ENCODE data around the gene SLC2A9. TPM values are rescaled to one million over a fixed set of nuclear protein-coding genes. Genes with fewer than 3 reads are reported as not detected.
"Not testable (repeated sequence)": the region's sequence is repeated elsewhere in the genome, so short reads cannot be mapped to it uniquely, and the experiment has no call there.

The SLC2A9 gene
- total RNA-seq, 2 experiments from 2014 or later: not detected

DNA sequence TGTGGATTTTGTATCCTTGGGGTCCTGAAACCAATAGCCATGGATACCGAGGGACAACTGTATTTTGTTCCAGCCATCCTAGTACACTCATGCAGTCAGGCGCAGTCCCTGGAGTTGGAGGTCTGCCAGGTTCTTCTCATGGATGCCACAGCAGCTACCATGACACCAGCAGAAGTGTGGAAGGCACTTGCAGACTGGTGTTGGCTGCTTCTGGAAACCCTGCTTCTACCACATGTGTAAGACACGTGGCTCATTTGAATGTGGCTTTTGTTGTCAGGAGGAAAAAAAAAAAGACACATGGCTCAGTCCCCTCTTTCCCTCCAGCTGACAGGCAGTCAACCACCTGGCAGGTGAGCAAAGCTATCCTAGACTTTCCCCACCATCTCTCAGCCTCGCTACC is 220.4 kb downstream of the SLC2A9 start:
- H3K27ac ChIP-seq (ENCODE audit: low read depth, low read length, poor library complexity, severe bottlenecking): no peak overlapping the region
- no peaks in the 10 kb centered on the region for H3K36me3 ChIP-seq (ENCODE audit: insufficient read depth, low read length)
- no peak for TF ChIP-seq CTCF (conservative IDR thresholded peaks at IDR 0.05; ENCODE audit: low read length)
- TF ChIP-seq EZH2phosphoT487 (IDR thresholded peaks at IDR 0.05; ENCODE audit: borderline replicate concordance, low read depth, low read length): no peak
- H3K79me2 ChIP-seq (ENCODE audit: insufficient read depth, low read depth, low read length): no peaks in the 10 kb centered on the region
- ChIA-PET CTCF (ENCODE audit: unreplicated experiment) (no interaction called here), POLR2A (no interaction called here)
- H4K20me1 ChIP-seq (ENCODE audit: insufficient read depth, low read length): no peaks in the 10 kb centered on the region
- intact Hi-C loops (cut with micrococcal nuclease; ENCODE audit: unreplicated experiment): no loop called here
- no peak for DNase-seq (ENCODE audit: low spot score)
- no peak overlapping the region for H3K4me3 ChIP-seq (ENCODE audit: low read depth, low read length, poor library complexity, severe bottlenecking)
- H3K9me3 ChIP-seq (ENCODE audit: low read length): no peaks in the 10 kb centered on the region
- no peaks in the 10 kb centered on the region for H3K4me1 ChIP-seq (ENCODE audit: insufficient read depth, low read length, poor library complexity, severe bottlenecking)
- no peak overlapping the region for H3K4me2 ChIP-seq (ENCODE audit: low read length)
- BruUV-seq (replicated peaks): no TSS peak
- no peaks in the 10 kb centered on the region for H3K9me2 ChIP-seq (ENCODE audit: insufficient read depth, low read length)
- no peak overlapping the region for H2AFZ ChIP-seq (ENCODE audit: low read length)

- DNase-seq (ENCODE audit: low spot score); H3K9me3 ChIP-seq (ENCODE audit: low read length); H3K36me3 ChIP-seq (ENCODE audit: insufficient read depth, low read length); H3K79me2 ChIP-seq (ENCODE audit: insufficient read depth, low read depth, low read length); H4K20me1 ChIP-seq (ENCODE audit: insufficient read depth, low read length); POLR2A ChIA-PET; H3K4me1 ChIP-seq (ENCODE audit: insufficient read depth, low read length, poor library complexity, severe bottlenecking); BruUV-seq (replicated peaks); H3K4me3 ChIP-seq (ENCODE audit: low read depth, low read length, poor library complexity, severe bottlenecking); H3K27ac ChIP-seq (ENCODE audit: low read depth, low read length, poor library complexity, severe bottlenecking); H3K9me2 ChIP-seq (ENCODE audit: insufficient read depth, low read length); CTCF ChIA-PET (ENCODE audit: unreplicated experiment); H3K4me2 ChIP-seq (ENCODE audit: low read length); intact Hi-C loops (cut with micrococcal nuclease; ENCODE audit: unreplicated experiment); H2AFZ ChIP-seq (ENCODE audit: low read length): not testable (repeated sequence)
Observed at GRCh38 chr4:9796641-9797040, 224.7 kb downstream of the SLC2A9 start.

DNA sequence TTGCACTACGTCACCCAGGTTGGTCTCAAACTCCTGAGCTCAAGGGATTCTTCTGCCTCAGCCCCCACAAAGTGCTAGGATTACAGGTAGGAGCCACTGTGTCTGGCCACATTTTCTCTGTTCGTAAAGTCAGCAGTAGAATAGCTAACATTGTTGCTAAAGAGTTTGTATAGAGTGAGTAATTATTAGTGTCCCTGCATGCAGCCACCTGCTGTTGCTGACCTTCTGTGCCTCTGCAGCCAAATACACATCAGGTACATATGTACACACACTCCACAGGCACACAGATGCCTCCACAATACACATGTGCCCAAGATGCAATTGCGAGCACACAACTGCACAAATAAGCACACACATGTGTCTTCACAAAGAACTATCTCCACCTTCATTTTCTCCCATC is 228.9 kb downstream of the SLC2A9 start:
- Histone ChIP-seq H3K27ac (ENCODE audit: low read depth, low read length, poor library complexity, severe bottlenecking) (no peak overlapping the region), H3K4me1 (ENCODE audit: insufficient read depth, low read length, poor library complexity, severe bottlenecking) (no peaks in the 10 kb centered on the region), H4K20me1 (ENCODE audit: insufficient read depth, low read length) (no peaks in the 10 kb centered on the region), H3K79me2 (ENCODE audit: insufficient read depth, low read depth, low read length) (no peaks in the 10 kb centered on the region), H3K4me2 (ENCODE audit: low read length) (no peak overlapping the region), H3K9me3 (ENCODE audit: low read length) (no peaks in the 10 kb centered on the region), H3K9me2 (ENCODE audit: insufficient read depth, low read length) (no peaks in the 10 kb centered on the region), H3K36me3 (ENCODE audit: insufficient read depth, low read length) (no peaks in the 10 kb centered on the region), H3K4me3 (ENCODE audit: low read depth, low read length, poor library complexity, severe bottlenecking) (no peak overlapping the region), H2AFZ (ENCODE audit: low read length) (no peak overlapping the region)
- TF ChIP-seq EZH2phosphoT487 (IDR thresholded peaks at IDR 0.05; ENCODE audit: borderline replicate concordance, low read depth, low read length): no peak
- TF ChIP-seq CTCF (conservative IDR thresholded peaks at IDR 0.05; ENCODE audit: low read length): no peak
- POLR2A ChIA-PET: interaction anchor here (0.9 kb wide), 1 partner anchor 608 kb away, joined by 5 read pairs; no protein-coding TSS in a partner anchor
- no peak for DNase-seq (ENCODE audit: low spot score)
- no TSS peak for BruUV-seq (replicated peaks)
- intact Hi-C loops (cut with micrococcal nuclease; ENCODE audit: unreplicated experiment): no loop called here
- CTCF ChIA-PET (ENCODE audit: unreplicated experiment): no interaction called here

GRCh38 chr4:9785891-9786290 is 235.4 kb downstream of the SLC2A9 start:
- POLR2A ChIA-PET; CTCF ChIA-PET (ENCODE audit: unreplicated experiment); BruUV-seq (replicated peaks): not testable (repeated sequence)

More at GRCh38 chr4:9785891-9786290, 235.4 kb downstream of the SLC2A9 start:
- H3K4me2 ChIP-seq (ENCODE audit: low read length); H3K9me3 ChIP-seq (ENCODE audit: low read length); H3K4me1 ChIP-seq (ENCODE audit: insufficient read depth, low read length, poor library complexity, severe bottlenecking); H3K36me3 ChIP-seq (ENCODE audit: insufficient read depth, low read length); DNase-seq (ENCODE audit: low spot score); H3K4me3 ChIP-seq (ENCODE audit: low read depth, low read length, poor library complexity, severe bottlenecking); H4K20me1 ChIP-seq (ENCODE audit: insufficient read depth, low read length); H3K79me2 ChIP-seq (ENCODE audit: insufficient read depth, low read depth, low read length); H2AFZ ChIP-seq (ENCODE audit: low read length); H3K27ac ChIP-seq (ENCODE audit: low read depth, low read length, poor library complexity, severe bottlenecking); intact Hi-C loops (cut with micrococcal nuclease; ENCODE audit: unreplicated experiment); H3K9me2 ChIP-seq (ENCODE audit: insufficient read depth, low read length): not testable (repeated sequence)

All from OCI-LY7 (cell line).